Kidney (tissue), 14 donors: Measurements from ENCODE around the gene STBD1. TPM values are rescaled to one million over a fixed set of nuclear protein-coding genes. Genes with fewer than 3 reads are reported as not detected.

Experiments used
- DNase-seq, 5 donors: peaks; one replicate each; pipeline ENCODE4 v3.0.0-alpha.2; 2013 to 2020
- FAIRE-seq: peaks from 2 replicates; lab custom pipeline; 2012; peaks lifted over from hg19 to GRCh38; lab: Jason Lieb, UNC
- H3K27ac ChIP-seq, 2 donors: one replicate each; pipeline ENCODE4 v1.7.0; 2013; ENCODE audit warnings: low read depth in 2 of 2, low read length in 2 of 2, inconsistent platforms in 1 of 2
- H3K27me3 ChIP-seq: one replicate; pipeline ENCODE4 v1.7.1; 2013; ENCODE audit warnings: low read length, inconsistent platforms; ENCODE audit not compliant: control insufficient read depth, insufficient read depth
- H3K36me3 ChIP-seq, 3 donors: one replicate each; pipeline versions ENCODE4 v1.7.0 to v1.7.1; 2013; ENCODE audit warnings: low read length in 3 of 3, control low read depth in 1 of 3, inconsistent platforms in 1 of 3; ENCODE audit not compliant: insufficient read depth in 3 of 3, control insufficient read depth in 2 of 3
- H3K4me1 ChIP-seq, 3 donors: one replicate each; pipeline versions ENCODE4 v1.7.0 to v1.7.1; 2013; ENCODE audit warnings: low read length in 3 of 3, inconsistent platforms in 1 of 3, low read depth in 1 of 3; ENCODE audit not compliant: control insufficient read depth in 2 of 3, insufficient read depth in 2 of 3
- H3K4me3 ChIP-seq, 3 donors: one replicate each; pipeline versions ENCODE4 v1.7.0 to v1.8.1; 2013; ENCODE audit warnings: low read length in 3 of 3, control low read depth in 1 of 3, inconsistent platforms in 1 of 3
- H3K9ac ChIP-seq, 3 donors: one replicate each; pipeline versions ENCODE4 v1.7.0 to v1.7.1; 2013; ENCODE audit warnings: low read length in 3 of 3, control low read depth in 1 of 3, inconsistent platforms in 1 of 3
- H3K9me3 ChIP-seq, 3 donors: one replicate each; pipeline versions ENCODE4 v1.7.0 to v1.7.1; 2013; ENCODE audit warnings: low read length in 3 of 3, control low read depth in 1 of 3, inconsistent platforms in 1 of 3; ENCODE audit not compliant: control insufficient read depth in 2 of 3, insufficient read depth in 1 of 3
- intact Hi-C: fragments of 100-400 bp; cut with DNase I; formaldehyde crosslinking; loops from one replicate; pipeline ENCODE4 v1.11.1; 2022
- polyA plus RNA-seq: library from polyadenylated mRNA; stranded (reverse); fragments of 350-450 nt; fragmentation: Illumina TruSeq; extraction: RNeasy Lipid Tissue Mini Kit (QIAGEN cat#74804); gene quantifications from one replicate; pipeline ENCODE4 v1.2.3, GENCODE V29; 2014; ENCODE audit warnings: low read depth, low replicate concordance; ENCODE audit not compliant: insufficient read depth
- total RNA-seq: library from RNA; stranded (reverse); fragmentation: NEBNext Ultra II Directional; extraction: Animal tissue kit (Norgen Biotek cat#: 25700); gene quantifications from one replicate; pipeline ENCODE4 v1.2.1, GENCODE V29; 2021
- TF ChIP-seq, protein P1 (sequence below): IDR thresholded peaks from 3 replicates; pipeline ENCODE4 v1.5.1; 2012; ENCODE audit warnings: mild to moderate bottlenecking, moderate library complexity, borderline replicate concordance; ENCODE audit not compliant: insufficient read depth; ENCODE audit errors: extremely low read depth
- donor health status: control.
- donor health status: control.
- donor health status: control.
- donor health status: control.
- donor health status: control.
- donor health status: DM: yes; HTN: yes; CAD: no.
- donor health status: Normal renal cell carcinoma (clear cell type).

The STBD1 gene
- total and polyA plus RNA-seq, 2 donors from 2014 or later, result 1.3 to 4.5 TPM

DNA sequence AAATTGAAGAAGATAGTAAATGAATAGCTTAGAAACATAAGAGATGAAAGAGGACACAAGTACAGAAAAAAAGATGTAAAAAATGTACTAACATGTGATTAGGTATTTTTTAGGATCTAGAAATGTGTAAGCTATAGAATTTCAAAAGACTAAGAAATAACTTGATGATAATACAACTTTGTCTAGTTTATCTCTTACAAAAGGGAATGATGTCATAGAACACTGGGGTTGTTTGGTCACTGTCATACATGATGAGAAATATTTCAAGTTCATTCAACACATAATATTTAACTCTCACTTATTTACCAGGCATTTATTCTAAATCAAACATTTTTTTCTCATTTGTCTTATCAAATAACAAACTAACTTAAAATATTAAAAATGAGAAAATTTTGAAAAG is 18.5 kb downstream of the STBD1 start:
- TF ChIP-seq, protein P1, sequence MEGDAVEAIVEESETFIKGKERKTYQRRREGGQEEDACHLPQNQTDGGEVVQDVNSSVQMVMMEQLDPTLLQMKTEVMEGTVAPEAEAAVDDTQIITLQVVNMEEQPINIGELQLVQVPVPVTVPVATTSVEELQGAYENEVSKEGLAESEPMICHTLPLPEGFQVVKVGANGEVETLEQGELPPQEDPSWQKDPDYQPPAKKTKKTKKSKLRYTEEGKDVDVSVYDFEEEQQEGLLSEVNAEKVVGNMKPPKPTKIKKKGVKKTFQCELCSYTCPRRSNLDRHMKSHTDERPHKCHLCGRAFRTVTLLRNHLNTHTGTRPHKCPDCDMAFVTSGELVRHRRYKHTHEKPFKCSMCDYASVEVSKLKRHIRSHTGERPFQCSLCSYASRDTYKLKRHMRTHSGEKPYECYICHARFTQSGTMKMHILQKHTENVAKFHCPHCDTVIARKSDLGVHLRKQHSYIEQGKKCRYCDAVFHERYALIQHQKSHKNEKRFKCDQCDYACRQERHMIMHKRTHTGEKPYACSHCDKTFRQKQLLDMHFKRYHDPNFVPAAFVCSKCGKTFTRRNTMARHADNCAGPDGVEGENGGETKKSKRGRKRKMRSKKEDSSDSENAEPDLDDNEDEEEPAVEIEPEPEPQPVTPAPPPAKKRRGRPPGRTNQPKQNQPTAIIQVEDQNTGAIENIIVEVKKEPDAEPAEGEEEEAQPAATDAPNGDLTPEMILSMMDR, result no peak
- Histone ChIP-seq H3K9me3 (peaks cover 0 to 21% (median 0%) of the 10 kb centered on the region in 3 donors), H3K27me3 (no peaks in the 10 kb centered on the region), H3K36me3 (no peaks in the 10 kb centered on the region), H3K4me1 (no peaks in the 10 kb centered on the region), H3K9ac (no peak overlapping the region), H3K27ac (no peak overlapping the region), H3K4me3 (no peak overlapping the region)
- no peak for FAIRE-seq
- no peak for DNase-seq
- intact Hi-C loops, result no loop called here

DNA sequence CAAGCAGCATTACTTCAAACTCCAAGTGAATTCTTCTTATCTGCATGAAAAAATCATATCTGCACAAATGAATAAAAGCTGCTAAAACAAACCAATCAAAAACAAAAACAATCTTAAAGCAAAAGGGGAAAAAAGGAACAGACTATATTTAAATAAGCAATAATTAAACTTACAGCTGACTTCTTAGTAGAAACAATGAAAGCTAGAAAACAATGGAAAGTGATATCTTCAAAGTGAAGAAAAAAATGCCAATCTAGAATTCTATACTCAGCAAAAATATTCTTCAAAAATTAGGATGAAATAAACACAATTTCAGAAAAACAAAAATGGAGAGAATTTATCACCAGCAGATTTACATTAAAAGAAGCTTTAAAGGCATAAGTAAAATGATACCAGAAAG is 20.0 kb downstream of the STBD1 start:
- no peak overlapping the region for H3K9ac ChIP-seq
- TF ChIP-seq, protein P1, result no peak
- no peaks in the 10 kb centered on the region for H3K36me3 ChIP-seq
- intact Hi-C loops, result no loop called here
- no peaks in the 10 kb centered on the region for H3K4me1 ChIP-seq
- FAIRE-seq (peak; percentile 32), DNase-seq (no peak)
- H3K27me3 ChIP-seq, result no peaks in the 10 kb centered on the region
- no peak overlapping the region for H3K4me3 ChIP-seq
- H3K27ac ChIP-seq, result no peak overlapping the region
- H3K9me3 ChIP-seq, result peaks cover 0 to 19% (median 0%) of the 10 kb centered on the region in 3 donors

DNA sequence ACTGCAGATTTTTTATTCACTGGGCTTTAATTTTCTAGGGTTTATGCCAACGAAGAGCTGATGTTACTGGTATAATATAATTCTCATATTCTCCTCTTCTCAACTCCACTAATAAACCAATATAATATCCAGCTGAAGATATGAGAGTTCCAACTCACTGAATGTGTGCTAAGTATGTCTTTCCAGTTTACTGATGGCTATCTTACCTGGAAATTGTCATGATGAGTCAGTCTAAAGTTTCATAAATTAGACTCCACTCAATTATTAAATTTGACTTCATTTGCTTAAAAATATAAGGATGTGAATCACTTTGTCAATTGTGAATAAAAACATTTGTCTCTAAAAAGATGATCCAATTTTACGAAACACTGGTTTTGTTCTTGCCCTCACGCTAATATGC is 28.4 kb downstream of the STBD1 start:
- Histone ChIP-seq H3K9ac (no peak overlapping the region), H3K4me1 (peaks cover 0 to 2% (median 0%) of the 10 kb centered on the region in 3 donors), H3K27me3 (no peaks in the 10 kb centered on the region), H3K9me3 (no peaks in the 10 kb centered on the region), H3K4me3 (no peak overlapping the region), H3K36me3 (no peaks in the 10 kb centered on the region), H3K27ac (no peak overlapping the region)
- TF ChIP-seq, protein P1, result no peak
- DNase-seq (no peak), FAIRE-seq (no peak)
- intact Hi-C loops, result no loop called here

DNA sequence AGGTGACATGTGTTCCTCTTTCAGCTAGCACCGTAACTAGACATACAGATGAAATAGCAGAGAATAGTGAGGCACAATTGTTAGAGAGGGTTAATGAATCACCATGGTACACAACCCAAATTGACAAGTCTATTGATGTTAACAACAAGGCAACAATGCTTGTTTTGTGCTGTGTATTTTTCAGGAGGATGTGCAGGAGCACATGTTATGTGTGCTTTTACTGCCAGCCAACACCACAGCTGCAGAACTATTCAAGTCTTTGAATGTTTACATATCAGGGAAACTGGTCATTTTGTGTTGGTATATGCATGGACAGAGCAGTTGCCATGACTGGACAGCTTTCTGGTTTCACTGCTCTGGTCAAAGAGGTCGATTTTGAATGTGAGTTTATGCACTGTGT is 32.8 kb downstream of the STBD1 start:
- Histone ChIP-seq H3K4me1 (peaks cover 0 to 2% (median 0%) of the 10 kb centered on the region in 3 donors), H3K9ac (no peak overlapping the region), H3K4me3 (no peak overlapping the region), H3K36me3 (no peaks in the 10 kb centered on the region), H3K27ac (no peak overlapping the region), H3K27me3 (no peaks in the 10 kb centered on the region), H3K9me3 (no peaks in the 10 kb centered on the region)
- no peak for DNase-seq
- intact Hi-C loops, result no loop called here
- FAIRE-seq, result no peak
- TF ChIP-seq, protein P1, result no peak
